Fibroblast of lung (primary cell): ENCODE measurements around the gene ACOT7. TPM values are rescaled to one million over a fixed set of nuclear protein-coding genes. Genes with fewer than 3 reads are reported as not detected.
A peak's percentile ranks its signal among the peaks of the same experiment; 100 is the strongest.

Experiments
- DNase-seq, 2 donors: peaks; one replicate each; pipeline versions ENCODE4 v3.0.0 to v3.0.0-alpha.2; 2010; ENCODE audit warnings: low read depth in 2 of 2
- H2AFZ ChIP-seq: 2 replicates; pipeline ENCODE4 v1.5.1; 2012; ENCODE audit warnings: low read length, control low read depth, inconsistent platforms
- H3K27ac ChIP-seq: 2 replicates; pipeline ENCODE4 v1.5.1; 2011; ENCODE audit warnings: low read length, control low read depth; ENCODE audit not compliant: insufficient read depth
- H3K27me3 ChIP-seq: 2 replicates; pipeline ENCODE4 v1.5.1; 2011; ENCODE audit warnings: mild to moderate bottlenecking, low read length; ENCODE audit not compliant: control insufficient read depth, insufficient read depth
- H3K36me3 ChIP-seq: 2 replicates; pipeline ENCODE4 v1.5.1; 2011; ENCODE audit warnings: low read length; ENCODE audit not compliant: control insufficient read depth, insufficient read depth
- H3K4me1 ChIP-seq: 2 replicates; pipeline ENCODE4 v1.5.1; 2011; ENCODE audit warnings: low read length; ENCODE audit not compliant: control insufficient read depth, insufficient read depth; ENCODE audit errors: extremely low read depth
- H3K4me2 ChIP-seq: 2 replicates; pipeline ENCODE4 v1.5.1; 2011; ENCODE audit warnings: low read length, control low read depth; ENCODE audit not compliant: insufficient read depth; ENCODE audit errors: extremely low read depth
- H3K4me3 ChIP-seq, 4 experiments: fragments of 200-600 bp in 1 of 4; sonication (generic) in 1 of 4; replicated peaks in 1 of 4; 2 replicates each; pipeline ENCODE4 v1.5.1; 2011 to 2016; ENCODE audit warnings: low read length in 4 of 4, low read depth in 3 of 4, mild to moderate bottlenecking in 3 of 4, control low read depth in 2 of 4, inconsistent platforms in 1 of 4, mixed read lengths in 1 of 4; ENCODE audit not compliant: insufficient read depth in 1 of 4; ENCODE audit errors: control extremely low read depth in 1 of 4
- H3K79me2 ChIP-seq: 2 replicates; pipeline ENCODE4 v1.5.1; 2012; ENCODE audit warnings: mild to moderate bottlenecking, low read length, inconsistent platforms; ENCODE audit not compliant: control insufficient read depth, insufficient read depth
- H3K9ac ChIP-seq: 2 replicates; pipeline ENCODE4 v1.5.1; 2011; ENCODE audit warnings: mild to moderate bottlenecking, low read length, control low read depth; ENCODE audit not compliant: insufficient read depth
- H3K9me3 ChIP-seq: 2 replicates; pipeline ENCODE4 v1.5.1; 2012; ENCODE audit warnings: low read depth, low read length; ENCODE audit not compliant: control insufficient read depth, insufficient read depth
- H4K20me1 ChIP-seq: 2 replicates; pipeline ENCODE4 v1.5.1; 2011; ENCODE audit warnings: low read length; ENCODE audit not compliant: control insufficient read depth, insufficient read depth; ENCODE audit errors: extremely low read depth
- EZH2 ChIP-seq: IDR thresholded peaks from 2 replicates; pipeline ENCODE4 v1.5.1; 2012; ENCODE audit warnings: low read length, control low read depth, mild to moderate bottlenecking; ENCODE audit errors: missing control alignments
- polyA plus RNA-seq, 2 donors: library from polyadenylated mRNA; depleted of rRNA in 1 of 2; stranded (reverse) in 1 of 2; unstranded in 1 of 2; fragments of >200 nt; gene quantifications; 2 replicates each; pipeline ENCODE4 v1.2.1, GENCODE V29; 2011 to 2012; ENCODE audit warnings: missing spikeins in 1 of 2
- total RNA-seq: library from RNA; depleted of rRNA; stranded (reverse); fragments of >200 nt; gene quantifications from 2 replicates; pipeline ENCODE4 v1.2.1, GENCODE V29; 2014
- TF ChIP-seq, protein P1 (sequence below), 2 donors: IDR thresholded peaks in 1 of 2; conservative IDR thresholded peaks in 1 of 2; 1 replicate in 1 of 2; 2 replicates in 1 of 2; pipeline ENCODE4 v1.5.1; 2011 to 2012; ENCODE audit warnings: low read length in 2 of 2, control low read depth in 1 of 2, inconsistent platforms in 1 of 2, low read depth in 1 of 2, mild to moderate bottlenecking in 1 of 2

ACOT7 gene
- total and polyA plus RNA-seq, 2 donors (not counting 1 experiment from before 2014, with no cell fraction given) = 50.7 to 58.0 TPM

DNA sequence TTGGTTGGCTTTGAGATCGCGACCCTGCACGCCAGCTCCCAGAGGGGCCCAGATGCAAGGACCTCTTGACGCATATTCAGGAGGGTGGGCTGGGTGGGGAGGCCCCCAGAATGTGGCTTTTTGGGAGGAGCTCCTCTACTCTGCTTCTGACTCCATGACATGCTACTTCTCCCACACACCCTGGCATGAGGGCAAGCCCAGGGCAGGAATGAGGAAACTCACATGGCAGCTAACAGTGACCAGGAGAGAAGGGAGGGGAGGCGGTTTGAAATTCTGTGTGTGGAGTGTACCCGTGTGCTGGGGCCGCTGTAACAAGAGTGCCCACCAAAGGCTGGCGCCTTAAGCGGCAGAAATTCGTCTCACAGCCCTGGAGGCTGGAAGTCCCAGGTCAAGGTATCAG lies 71.4 kb downstream of the ACOT7 start:
- Histone ChIP-seq H3K9me3 (no peaks in the 10 kb centered on the region), H3K4me2 (no peak overlapping the region), H3K27me3 (no peaks in the 10 kb centered on the region), H3K79me2 (no peaks in the 10 kb centered on the region), H3K36me3 (peaks cover 4% of the 10 kb centered on the region), H3K27ac (no peak overlapping the region), H4K20me1 (no peaks in the 10 kb centered on the region), H2AFZ (no peak overlapping the region), H3K4me1 (no peaks in the 10 kb centered on the region), H3K4me3 (no peak overlapping the region), H3K9ac (no peak overlapping the region)
- TF ChIP-seq, protein P1, sequence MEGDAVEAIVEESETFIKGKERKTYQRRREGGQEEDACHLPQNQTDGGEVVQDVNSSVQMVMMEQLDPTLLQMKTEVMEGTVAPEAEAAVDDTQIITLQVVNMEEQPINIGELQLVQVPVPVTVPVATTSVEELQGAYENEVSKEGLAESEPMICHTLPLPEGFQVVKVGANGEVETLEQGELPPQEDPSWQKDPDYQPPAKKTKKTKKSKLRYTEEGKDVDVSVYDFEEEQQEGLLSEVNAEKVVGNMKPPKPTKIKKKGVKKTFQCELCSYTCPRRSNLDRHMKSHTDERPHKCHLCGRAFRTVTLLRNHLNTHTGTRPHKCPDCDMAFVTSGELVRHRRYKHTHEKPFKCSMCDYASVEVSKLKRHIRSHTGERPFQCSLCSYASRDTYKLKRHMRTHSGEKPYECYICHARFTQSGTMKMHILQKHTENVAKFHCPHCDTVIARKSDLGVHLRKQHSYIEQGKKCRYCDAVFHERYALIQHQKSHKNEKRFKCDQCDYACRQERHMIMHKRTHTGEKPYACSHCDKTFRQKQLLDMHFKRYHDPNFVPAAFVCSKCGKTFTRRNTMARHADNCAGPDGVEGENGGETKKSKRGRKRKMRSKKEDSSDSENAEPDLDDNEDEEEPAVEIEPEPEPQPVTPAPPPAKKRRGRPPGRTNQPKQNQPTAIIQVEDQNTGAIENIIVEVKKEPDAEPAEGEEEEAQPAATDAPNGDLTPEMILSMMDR (conservative IDR thresholded peaks at IDR 0.05 in 1 of 2, IDR thresholded peaks at IDR 0.05 in 1 of 2; ENCODE audit: low read depth in 1 of 2, low read length in 2 of 2) = no peak
- no peak for TF ChIP-seq EZH2
- DNase-seq = no peak

DNA sequence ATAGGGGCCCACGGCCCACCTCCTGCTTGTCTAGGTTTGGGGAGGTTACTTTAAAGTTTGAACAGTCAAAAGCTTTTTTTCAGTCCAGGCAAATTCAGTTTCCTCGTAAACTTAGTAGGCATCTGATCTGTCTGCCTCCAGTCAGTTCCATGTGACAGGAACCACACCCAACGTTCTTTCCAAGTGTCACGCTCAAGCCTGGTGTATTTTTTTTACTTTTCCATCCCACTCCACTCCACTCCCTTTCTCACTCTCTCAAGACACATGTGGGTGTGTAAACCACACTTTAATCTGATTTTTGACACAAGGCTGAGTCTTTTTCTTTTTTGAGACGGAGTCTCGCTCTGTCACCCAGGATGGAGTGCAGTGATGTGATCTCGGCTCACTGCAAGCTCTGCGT lies 72.4 kb downstream of the ACOT7 start:
- TF ChIP-seq, protein P1 (conservative IDR thresholded peaks at IDR 0.05 in 1 of 2, IDR thresholded peaks at IDR 0.05 in 1 of 2; ENCODE audit: low read depth in 1 of 2, low read length in 2 of 2) = no peak
- no peak for TF ChIP-seq EZH2
- H3K9me3 ChIP-seq = no peaks in the 10 kb centered on the region
- H3K79me2 ChIP-seq = no peaks in the 10 kb centered on the region
- peaks cover 2% of the 10 kb centered on the region for H3K36me3 ChIP-seq
- H3K4me2 ChIP-seq = no peak overlapping the region
- no peak overlapping the region for H2AFZ ChIP-seq
- no peak overlapping the region for H3K9ac ChIP-seq
- no peaks in the 10 kb centered on the region for H3K4me1 ChIP-seq
- DNase-seq = no peak
- no peak overlapping the region for H3K4me3 ChIP-seq
- no peaks in the 10 kb centered on the region for H4K20me1 ChIP-seq
- H3K27ac ChIP-seq = no peak overlapping the region
- no peaks in the 10 kb centered on the region for H3K27me3 ChIP-seq

DNA sequence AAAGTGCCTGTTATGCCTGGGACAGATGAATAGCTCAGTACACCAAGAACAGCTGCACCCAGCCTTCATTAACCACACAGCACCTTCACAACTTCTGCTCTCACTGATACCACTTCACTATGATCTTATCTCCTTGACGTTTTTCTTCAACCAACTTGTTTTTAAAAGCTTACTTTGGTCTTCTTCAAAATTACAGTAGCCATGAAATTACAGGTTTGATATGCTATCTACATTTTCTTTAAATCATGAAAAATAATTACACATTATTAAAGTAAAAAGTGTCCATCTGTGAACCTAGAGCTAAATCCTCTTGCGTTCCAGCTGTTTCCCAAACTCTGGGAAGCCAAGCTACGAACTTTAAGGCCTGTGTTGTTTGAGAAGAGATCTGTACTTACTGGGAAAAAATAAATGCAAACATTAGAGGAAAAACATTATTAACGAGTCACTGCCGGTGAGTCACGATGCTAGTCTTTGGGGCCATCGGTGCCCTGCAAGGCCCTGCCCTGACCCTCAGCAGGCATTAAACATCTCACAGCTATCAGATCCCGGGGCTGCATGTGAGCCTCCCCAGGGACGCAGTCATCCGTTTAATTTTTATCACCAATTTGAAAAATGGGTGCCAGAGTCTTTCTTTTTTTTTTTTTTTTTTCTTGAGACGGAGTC lies 76.3 kb downstream of the ACOT7 start:
- H3K9me3 ChIP-seq = no peaks in the 10 kb centered on the region
- TF ChIP-seq, protein P1 (conservative IDR thresholded peaks at IDR 0.05 in 1 of 2, IDR thresholded peaks at IDR 0.05 in 1 of 2; ENCODE audit: low read depth in 1 of 2, low read length in 2 of 2) = no peak
- TF ChIP-seq EZH2 = no peak
- no peak overlapping the region for H2AFZ ChIP-seq
- H3K27ac ChIP-seq = no peak overlapping the region
- no peaks in the 10 kb centered on the region for H3K4me1 ChIP-seq
- H3K4me2 ChIP-seq = no peak overlapping the region
- no peaks in the 10 kb centered on the region for H3K27me3 ChIP-seq
- H3K4me3 ChIP-seq = no peak overlapping the region
- no peaks in the 10 kb centered on the region for H3K36me3 ChIP-seq
- no peaks in the 10 kb centered on the region for H4K20me1 ChIP-seq
- no peak overlapping the region for H3K9ac ChIP-seq
- no peaks in the 10 kb centered on the region for H3K79me2 ChIP-seq
- DNase-seq = peak; percentile 27 to 42
